ENCODE results near the gene PDIA4. TPM values are rescaled to one million over a fixed set of nuclear protein-coding genes. Genes with fewer than 3 reads are reported as not detected.
"Not testable (repeated sequence)": the region's sequence is repeated elsewhere in the genome, so short reads cannot be mapped to it uniquely, and the experiment has no call there.

The PDIA4 gene
- total RNA-seq, 3 donors from 2014 or later, result 53.4 to 101 (median 68.3) TPM

DNA sequence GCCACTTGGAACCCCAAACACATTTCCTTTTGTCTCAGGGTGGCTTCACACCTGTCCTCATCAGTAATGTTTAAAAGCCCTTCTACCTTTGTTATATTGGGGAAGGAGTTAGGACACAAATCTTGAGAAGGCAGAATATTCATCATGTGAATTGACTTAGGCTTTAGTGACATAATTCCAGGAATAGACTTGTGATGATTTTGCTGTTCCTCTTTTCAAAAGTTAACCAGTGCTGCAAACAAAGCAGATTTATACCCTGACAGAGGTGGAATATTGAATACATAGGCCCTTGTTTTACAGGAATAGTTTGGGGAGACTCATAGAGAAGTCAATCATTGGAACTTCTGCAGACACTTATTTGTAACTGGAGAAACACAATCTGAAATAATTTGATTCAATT is 35.2 kb upstream of the PDIA4 start:
- no peaks in the 10 kb centered on the region for H3K36me3 ChIP-seq
- TF ChIP-seq POLR2AphosphoS5 (IDR thresholded peaks at IDR 0.05) (no peak), CTCF (IDR thresholded peaks at IDR 0.05) (no peak), POLR2A (IDR thresholded peaks at IDR 0.05) (no peak)
- no peaks in the 10 kb centered on the region for H3K27me3 ChIP-seq
- no peak overlapping the region for H3K27ac ChIP-seq
- intact Hi-C loops (cut with DNase I; ENCODE audit: low total_unique reads), result loop anchor here (10.0 kb wide), 1 partner anchor 59 kb away; no protein-coding TSS in a partner anchor
- no peaks in the 10 kb centered on the region for H3K4me1 ChIP-seq
- H3K4me3 ChIP-seq, result no peak overlapping the region
- H3K9me3 ChIP-seq, result no peaks in the 10 kb centered on the region
- no peak for DNase-seq (ENCODE audit: low spot score in 2 of 2)

DNA sequence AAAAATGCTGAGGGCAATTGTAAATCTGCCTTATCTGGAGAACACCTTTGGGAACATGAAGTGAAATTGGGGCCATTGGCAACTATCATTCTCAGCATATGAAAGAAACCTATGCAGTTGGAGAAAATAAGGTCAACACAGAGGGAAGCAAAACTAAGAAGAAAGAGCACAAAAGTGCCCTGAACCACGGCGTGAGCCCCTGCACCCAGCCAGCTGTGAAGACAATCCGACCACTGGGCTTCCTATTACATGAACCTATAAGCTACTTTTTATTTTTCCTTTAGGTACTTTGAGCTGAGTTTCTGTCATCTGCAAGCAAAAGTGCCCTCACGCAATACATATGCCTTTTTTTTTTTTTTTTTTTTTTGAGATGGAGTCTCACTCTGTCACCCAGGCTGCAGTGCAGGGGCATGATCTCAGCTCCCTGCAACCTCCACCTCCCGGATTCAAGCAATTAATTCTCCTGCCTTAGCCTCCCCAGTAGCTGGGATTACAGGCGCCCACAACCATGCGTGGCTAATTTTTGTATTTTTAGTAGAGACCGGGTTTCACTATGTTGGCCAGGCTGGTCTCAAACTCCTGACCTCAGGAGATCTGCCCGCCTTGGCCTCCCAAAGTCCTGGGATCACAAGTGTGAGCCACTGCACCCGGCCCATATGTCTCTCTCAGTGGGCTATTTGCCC is 34.1 kb upstream of the PDIA4 start:
- not testable (repeated sequence) for H3K9me3 ChIP-seq; H3K4me1 ChIP-seq; H3K27ac ChIP-seq; H3K4me3 ChIP-seq; DNase-seq (ENCODE audit: low spot score in 2 of 2); H3K27me3 ChIP-seq; H3K36me3 ChIP-seq
- intact Hi-C loops (cut with DNase I; ENCODE audit: low total_unique reads), result loop anchor here (10.0 kb wide), 1 partner anchor 58 kb away; no protein-coding TSS in a partner anchor

GRCh38 chr7:149060156-149060555 is 31.9 kb upstream of the PDIA4 start:
- no peaks in the 10 kb centered on the region for H3K9me3 ChIP-seq
- intact Hi-C loops (cut with DNase I; ENCODE audit: low total_unique reads), result loop anchor here (10.0 kb wide), 1 partner anchor 55 kb away; no protein-coding TSS in a partner anchor
- DNase-seq (ENCODE audit: low spot score in 2 of 2), result no peak
- H3K36me3 ChIP-seq, result no peaks in the 10 kb centered on the region
- no peaks in the 10 kb centered on the region for H3K4me1 ChIP-seq
- no peak for TF ChIP-seq POLR2AphosphoS5 (IDR thresholded peaks at IDR 0.05)
- no peak overlapping the region for H3K27ac ChIP-seq
- H3K4me3 ChIP-seq, result no peak overlapping the region
- no peaks in the 10 kb centered on the region for H3K27me3 ChIP-seq

DNA sequence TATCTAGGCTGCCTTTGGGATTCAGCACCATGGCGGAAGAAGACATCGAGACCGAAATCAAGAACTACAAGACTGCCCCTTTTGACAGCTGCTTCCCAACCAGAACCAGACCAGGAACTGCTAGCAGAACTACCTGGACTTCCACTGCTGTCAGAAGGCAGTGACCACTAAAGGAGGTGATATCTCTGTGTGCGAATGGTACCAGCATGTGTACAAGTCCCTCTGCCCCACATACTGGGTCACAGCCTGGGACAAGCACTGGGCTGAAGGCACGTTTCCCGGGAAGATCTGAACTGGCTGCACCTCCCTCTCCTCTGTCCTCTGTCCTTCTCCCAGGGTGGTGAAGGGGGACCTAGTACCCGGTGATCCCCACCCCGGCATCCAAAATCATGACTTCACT is 25.6 kb upstream of the PDIA4 start:
- no peak for DNase-seq (ENCODE audit: low spot score in 2 of 2)
- Histone ChIP-seq H3K36me3 (no peaks in the 10 kb centered on the region), H3K4me3 (no peak overlapping the region), H3K9me3 (no peaks in the 10 kb centered on the region), H3K4me1 (no peaks in the 10 kb centered on the region), H3K27ac (no peak overlapping the region), H3K27me3 (no peaks in the 10 kb centered on the region)
- intact Hi-C loops (cut with DNase I; ENCODE audit: low total_unique reads), result no loop called here
- TF ChIP-seq CTCF (IDR thresholded peaks at IDR 0.05) (no peak), POLR2AphosphoS5 (IDR thresholded peaks at IDR 0.05) (no peak), POLR2A (IDR thresholded peaks at IDR 0.05) (no peak)

DNA sequence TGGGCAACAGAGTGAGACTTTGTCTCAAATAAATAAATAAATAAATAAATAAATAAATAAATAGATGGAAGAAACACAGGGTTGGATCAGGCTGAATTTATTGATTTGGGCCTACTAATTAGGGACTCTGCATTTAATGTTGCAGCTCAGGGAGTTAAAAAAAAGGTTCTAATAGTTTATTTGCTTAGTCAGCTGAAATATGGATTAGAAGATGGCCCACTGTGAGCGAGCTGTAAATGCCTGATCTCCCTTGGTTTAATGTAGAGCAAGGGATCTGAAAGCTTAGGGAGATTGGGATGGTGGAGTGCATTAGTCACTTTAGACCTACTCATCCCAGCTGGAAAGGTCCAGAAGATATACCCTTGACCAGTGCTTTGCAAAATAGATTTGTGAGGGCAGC is 25.1 kb upstream of the PDIA4 start:
- no peaks in the 10 kb centered on the region for H3K27me3 ChIP-seq
- intact Hi-C loops (cut with DNase I; ENCODE audit: low total_unique reads), result no loop called here
- no peaks in the 10 kb centered on the region for H3K4me1 ChIP-seq
- H3K9me3 ChIP-seq, result no peaks in the 10 kb centered on the region
- H3K27ac ChIP-seq, result no peak overlapping the region
- DNase-seq (ENCODE audit: low spot score in 2 of 2), result no peak
- H3K36me3 ChIP-seq, result no peaks in the 10 kb centered on the region
- TF ChIP-seq POLR2A (IDR thresholded peaks at IDR 0.05) (no peak), CTCF (IDR thresholded peaks at IDR 0.05) (no peak), POLR2AphosphoS5 (IDR thresholded peaks at IDR 0.05) (no peak)
- no peak overlapping the region for H3K4me3 ChIP-seq

DNA sequence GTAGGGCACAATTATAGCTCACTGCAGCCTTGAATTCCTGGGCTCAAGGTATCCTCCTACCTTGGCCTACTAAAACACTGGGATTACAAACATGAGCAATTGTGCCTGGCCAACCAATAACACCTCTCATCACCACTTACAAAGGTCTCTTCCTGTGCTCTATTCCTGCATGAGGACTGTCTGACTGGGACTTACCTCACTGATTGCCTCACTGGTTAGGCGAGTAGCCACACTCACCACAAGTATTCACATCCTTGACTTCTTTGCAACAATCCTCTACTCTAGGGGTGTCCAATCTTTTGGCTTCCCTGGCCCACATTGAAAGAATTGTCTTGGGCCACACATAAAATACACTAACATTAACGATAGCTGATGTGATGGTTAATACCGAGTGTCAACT is 22.6 kb upstream of the PDIA4 start:
- Histone ChIP-seq H3K4me1 (no peaks in the 10 kb centered on the region), H3K36me3 (no peaks in the 10 kb centered on the region), H3K9me3 (no peaks in the 10 kb centered on the region), H3K4me3 (no peak overlapping the region), H3K27me3 (no peaks in the 10 kb centered on the region), H3K27ac (no peak overlapping the region)
- TF ChIP-seq POLR2AphosphoS5 (IDR thresholded peaks at IDR 0.05), result no peak
- no peak for TF ChIP-seq POLR2A (IDR thresholded peaks at IDR 0.05)
- TF ChIP-seq CTCF (IDR thresholded peaks at IDR 0.05), result no peak
- DNase-seq (ENCODE audit: low spot score in 2 of 2), result no peak
- intact Hi-C loops (cut with DNase I; ENCODE audit: low total_unique reads), result no loop called here
